Pericardium fibroblast (primary cell): ENCODE data around the gene ASB10. TPM values are rescaled to one million over a fixed set of nuclear protein-coding genes. Genes with fewer than 3 reads are reported as not detected.

Experiments
- total RNA-seq: library from RNA; depleted of rRNA; stranded (reverse); fragments of >200 nt; gene quantifications from 2 replicates; pipeline ENCODE4 v1.2.3, GENCODE V29; 2015

The ASB10 gene
- not detected in 2 replicates for total RNA-seq

GRCh38 chr7:151186640-151187408 is at the start of gene ASB10:
Gene ASB10, minus strand, starts transcription at chr7:151187250. Its CDS starts 120 bp downstream, at chr7:151187130.

GRCh38 chr7:151232091-151232916 is 45.3 kb upstream of the ASB10 start, which contains the start of gene CHPF2:
Gene CHPF2, plus strand, starts transcription at chr7:151232483. Its CDS starts 1,529 bp downstream, at chr7:151234012.

GRCh38 chr7:151226875-151227782 is 40.1 kb upstream of the ASB10 start, which contains the start of gene ABCF2:
Gene ABCF2, minus strand, starts transcription at chr7:151227205. Its CDS starts 747 bp downstream, at chr7:151226458.

GRCh38 chr7:151210087-151210854 is 23.2 kb upstream of the ASB10 start, which contains the start of gene H2BK1:
Gene H2BK1, minus strand, starts transcription at chr7:151210488. Its CDS starts 170 bp downstream, at chr7:151210318.

GRCh38 chr7:151167197-151167961 is 19.7 kb downstream of the ASB10 start, which contains the start of gene GBX1:
Gene GBX1, minus strand, starts transcription at chr7:151167694. Its CDS starts 146 bp downstream, at chr7:151167548.

Other genes with a start within 250 kb of the ASB10 start
- gene KCNH2, start 208.9 kb downstream of the ASB10 start, total RNA-seq: 0.12 and 0.34 TPM in 2 replicates
- gene NOS3, start 196.2 kb downstream of the ASB10 start, total RNA-seq: 2.9 and 3.5 TPM in 2 replicates
- gene ATG9B, start 162.8 kb downstream of the ASB10 start, total RNA-seq: 0.12 TPM in 1 of 2 replicates, not detected in the other
- 21.6 and 30.9 TPM in 2 replicates for gene ABCB8, start 158.8 kb downstream of the ASB10 start, total RNA-seq
- gene ASIC3, start 138.7 kb downstream of the ASB10 start, total RNA-seq: 0.17 and 0.47 TPM in 2 replicates
- gene CDK5, start 129.4 kb downstream of the ASB10 start, total RNA-seq: 11.8 and 15.2 TPM in 2 replicates
- 111 and 200 TPM in 2 replicates for gene SLC4A2, start 127.7 kb downstream of the ASB10 start, total RNA-seq
- gene FASTK, start 106.4 kb downstream of the ASB10 start, total RNA-seq: 72.9 and 100 TPM in 2 replicates
- 44.2 and 46.4 TPM in 2 replicates for gene TMUB1, start 103.8 kb downstream of the ASB10 start, total RNA-seq
- 28.1 and 37.1 TPM in 2 replicates for gene AGAP3, start 100.8 kb downstream of the ASB10 start, total RNA-seq
- gene GBX1, start 19.6 kb downstream of the ASB10 start, total RNA-seq: not detected in 2 replicates
- gene H2BK1, start 23.2 kb upstream of the ASB10 start, total RNA-seq: not detected in 2 replicates
- gene ABCF2, start 40.0 kb upstream of the ASB10 start, total RNA-seq: 34.2 and 43.7 TPM in 2 replicates
- 56.2 and 89.6 TPM in 2 replicates for gene CHPF2, start 45.2 kb upstream of the ASB10 start, total RNA-seq
- gene SMARCD3, start 61.4 kb upstream of the ASB10 start, total RNA-seq: 58.6 and 67.7 TPM in 2 replicates
- gene NUB1, start 154.6 kb upstream of the ASB10 start, total RNA-seq: 30.7 TPM in 2 replicates
- 2.3 and 7.6 TPM in 2 replicates for gene WDR86, start 222.8 kb upstream of the ASB10 start, total RNA-seq